Panc1 (cell line): Measurements from ENCODE around the gene TCAF1. TPM values are rescaled to one million over a fixed set of nuclear protein-coding genes. Genes with fewer than 3 reads are reported as not detected.

Experiments used
- ATAC-seq: fragments of 200-7000 bp; cut with Tn5 transposase; 2 replicates; pipeline ENCODE4 v1.9.1; 2020; ENCODE audit warnings: mild to moderate bottlenecking, moderate library complexity
- BruUV-seq: library from RNA; stranded (reverse); fragments of 400-500 nt; replicated peaks from 2 replicates; lab custom pipeline; 2021; lab: Mats Ljungman, UMichigan
- CTCF ChIA-PET: fragments of 300-600 bp; sonication (Branson Sonifier 250); formaldehyde crosslinking; loops from one replicate; lab custom pipeline; 2022; ENCODE audit warnings: antibody characterized with exemption; lab: Charles Lee
- POLR2A ChIA-PET: fragments of 300-600 bp; sonication (Branson Sonifier 250); formaldehyde crosslinking; loops from one replicate; lab custom pipeline; 2022; ENCODE audit warnings: antibody characterized with exemption; lab: Charles Lee
- DNase-seq: peaks from one replicate; pipeline ENCODE4 v3.0.0-alpha.2; 2010; ENCODE audit warnings: low read depth, low spot score
- H3K27ac ChIP-seq: 2 replicates; pipeline ENCODE4 v1.5.1; 2011; ENCODE audit warnings: mild to moderate bottlenecking, low read length, inconsistent platforms
- H3K27me3 ChIP-seq: fragments of 200-500 bp; sonication (Bioruptor generic); 2 replicates; pipeline ENCODE4 v1.6.0; 2014; ENCODE audit warnings: low read length, inconsistent platforms; ENCODE audit not compliant: control insufficient read depth, insufficient read depth
- H3K36me3 ChIP-seq: fragments of 200-500 bp; sonication (Bioruptor generic); 2 replicates; pipeline ENCODE4 v1.5.1; 2014; ENCODE audit warnings: inconsistent platforms, mild to moderate bottlenecking, low read length, moderate library complexity; ENCODE audit not compliant: control insufficient read depth, insufficient read depth
- H3K4me1 ChIP-seq: 2 replicates; pipeline ENCODE4 v1.5.1; 2011; ENCODE audit warnings: inconsistent platforms, mild to moderate bottlenecking, low read length, moderate library complexity; ENCODE audit not compliant: control insufficient read depth, insufficient read depth
- H3K4me3 ChIP-seq, 2 experiments: 2 replicates each; pipeline ENCODE4 v1.5.1; 2011 to 2012; ENCODE audit warnings: low read depth in 2 of 2, low read length in 2 of 2, mild to moderate bottlenecking in 2 of 2, inconsistent platforms in 1 of 2, moderate library complexity in 1 of 2
- H3K9me3 ChIP-seq: fragments of 200-500 bp; sonication (Bioruptor generic); 2 replicates; pipeline ENCODE4 v1.5.1; 2014; ENCODE audit warnings: low read depth, mild to moderate bottlenecking, inconsistent platforms, low read length, moderate library complexity; ENCODE audit not compliant: control insufficient read depth, insufficient read depth
- POLR2AphosphoS5 ChIP-seq: IDR thresholded peaks from 2 replicates; pipeline ENCODE4 v1.6.1; 2012; ENCODE audit warnings: mild to moderate bottlenecking, low read depth, low read length, moderate library complexity
- SIN3A ChIP-seq: IDR thresholded peaks from 2 replicates; pipeline ENCODE4 v1.6.1; 2012; ENCODE audit warnings: low read depth, mild to moderate bottlenecking, low read length, moderate library complexity, borderline replicate concordance; ENCODE audit not compliant: insufficient read depth
- TCF7L2 ChIP-seq: IDR thresholded peaks from 2 replicates; pipeline ENCODE4 v1.6.1; 2011; ENCODE audit warnings: mild to moderate bottlenecking, low read depth, low read length, inconsistent platforms
- in situ Hi-C: cut with HindIII; loops from 2 replicates; pipeline ENCODE4 v1.10.0; 2016; ENCODE audit warnings: low sequenced_read_pairs, low pct_unique_long_range_greater_than_20kb
- intact Hi-C: fragments of 100-400 bp; cut with micrococcal nuclease; formaldehyde crosslinking; loops from one replicate; pipeline ENCODE4 v1.10.0; 2022; ENCODE audit not compliant: unreplicated experiment
- total RNA-seq: library from RNA; stranded (reverse); gene quantifications from one replicate; pipeline ENCODE4 v1.2.1, GENCODE V29; 2021; ENCODE audit not compliant: unreplicated experiment
- TF ChIP-seq, protein P1 (sequence below), 2 experiments: IDR thresholded peaks; 2 replicates each; pipeline ENCODE4 v1.6.1; 2011 to 2012; ENCODE audit warnings: low read depth in 2 of 2, control low read depth in 1 of 2, low read length in 1 of 2, mild to moderate bottlenecking in 1 of 2, moderate library complexity in 1 of 2; ENCODE audit not compliant: insufficient read depth in 1 of 2
- TF ChIP-seq, protein P2 (sequence below): fragments of 450-650 bp; IDR thresholded peaks from 2 replicates; pipeline ENCODE4 v1.5.1; 2017; ENCODE audit warnings: mild to moderate bottlenecking

Gene TCAF1
- total RNA-seq, 1 experiment from 2014 or later: 35.2 TPM

DNA sequence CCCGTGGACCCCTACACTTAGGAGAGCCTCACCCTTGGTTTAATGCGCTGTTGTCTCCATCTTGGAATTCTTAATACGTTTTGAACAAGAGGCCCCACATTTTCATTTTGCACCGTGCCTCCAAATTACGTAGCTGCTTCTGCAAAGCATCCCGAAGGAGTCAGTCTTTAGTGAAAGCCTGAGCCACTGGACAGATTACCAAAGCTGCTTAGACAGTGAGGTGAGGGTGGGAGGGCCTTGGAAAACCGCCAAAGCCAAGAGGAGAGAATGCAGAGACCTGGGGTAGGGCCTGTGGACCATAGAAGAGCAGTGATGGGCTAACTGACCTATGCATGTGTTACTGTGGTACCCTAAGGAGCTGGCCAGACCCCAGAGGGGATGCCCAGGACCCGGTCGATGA, 4.2 kb upstream of the TCAF1 start:
- Histone ChIP-seq H3K27me3 (peaks cover 5% of the 10 kb centered on the region; the same call in 1 of the 2 replicates), H3K4me3 (no peak overlapping the region), H3K4me1 (peaks cover 3% of the 10 kb centered on the region; the same call in 1 of the 2 replicates), H3K9me3 (no peaks in the 10 kb centered on the region), H3K36me3 (no peaks in the 10 kb centered on the region), H3K27ac (no peak overlapping the region)
- TF ChIP-seq SIN3A: no peak
- DNase-seq (no peak), ATAC-seq (no peak)
- no TSS peak for BruUV-seq
- CTCF ChIA-PET: no interaction called here
- in situ Hi-C loops: no loop called here
- POLR2A ChIA-PET: no interaction called here
- intact Hi-C loops: no loop called here

DNA sequence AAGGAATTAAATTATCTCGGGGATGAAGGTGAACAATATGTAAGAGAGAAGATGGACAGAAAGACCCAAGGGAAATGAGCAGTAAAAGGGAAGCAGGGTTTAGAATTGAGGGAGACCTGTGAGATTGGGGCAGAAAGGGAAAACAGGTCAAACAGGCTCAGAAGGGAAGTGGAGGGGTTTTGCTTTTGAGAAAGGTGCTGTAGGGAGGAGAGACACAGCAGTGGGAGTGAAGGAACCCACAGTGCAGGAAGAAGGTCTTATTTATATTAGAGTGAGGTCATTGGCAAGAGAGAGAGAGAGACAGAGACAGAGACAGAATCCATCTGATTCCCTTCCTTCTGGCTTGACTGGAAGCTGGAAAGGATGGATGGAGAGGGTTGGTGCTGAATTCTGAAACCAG, 3.5 kb upstream of the TCAF1 start:
- DNase-seq (no peak), ATAC-seq (no peak)
- intact Hi-C loops: no loop called here
- Histone ChIP-seq H3K9me3 (no peaks in the 10 kb centered on the region), H3K4me1 (peaks cover 5% of the 10 kb centered on the region; the same call in 1 of the 2 replicates), H3K36me3 (no peaks in the 10 kb centered on the region), H3K27me3 (peaks cover 3% of the 10 kb centered on the region; the same call in 1 of the 2 replicates), H3K4me3 (no peak overlapping the region), H3K27ac (no peak overlapping the region)
- POLR2A ChIA-PET: no interaction called here
- in situ Hi-C loops: no loop called here
- TF ChIP-seq, protein P1, sequence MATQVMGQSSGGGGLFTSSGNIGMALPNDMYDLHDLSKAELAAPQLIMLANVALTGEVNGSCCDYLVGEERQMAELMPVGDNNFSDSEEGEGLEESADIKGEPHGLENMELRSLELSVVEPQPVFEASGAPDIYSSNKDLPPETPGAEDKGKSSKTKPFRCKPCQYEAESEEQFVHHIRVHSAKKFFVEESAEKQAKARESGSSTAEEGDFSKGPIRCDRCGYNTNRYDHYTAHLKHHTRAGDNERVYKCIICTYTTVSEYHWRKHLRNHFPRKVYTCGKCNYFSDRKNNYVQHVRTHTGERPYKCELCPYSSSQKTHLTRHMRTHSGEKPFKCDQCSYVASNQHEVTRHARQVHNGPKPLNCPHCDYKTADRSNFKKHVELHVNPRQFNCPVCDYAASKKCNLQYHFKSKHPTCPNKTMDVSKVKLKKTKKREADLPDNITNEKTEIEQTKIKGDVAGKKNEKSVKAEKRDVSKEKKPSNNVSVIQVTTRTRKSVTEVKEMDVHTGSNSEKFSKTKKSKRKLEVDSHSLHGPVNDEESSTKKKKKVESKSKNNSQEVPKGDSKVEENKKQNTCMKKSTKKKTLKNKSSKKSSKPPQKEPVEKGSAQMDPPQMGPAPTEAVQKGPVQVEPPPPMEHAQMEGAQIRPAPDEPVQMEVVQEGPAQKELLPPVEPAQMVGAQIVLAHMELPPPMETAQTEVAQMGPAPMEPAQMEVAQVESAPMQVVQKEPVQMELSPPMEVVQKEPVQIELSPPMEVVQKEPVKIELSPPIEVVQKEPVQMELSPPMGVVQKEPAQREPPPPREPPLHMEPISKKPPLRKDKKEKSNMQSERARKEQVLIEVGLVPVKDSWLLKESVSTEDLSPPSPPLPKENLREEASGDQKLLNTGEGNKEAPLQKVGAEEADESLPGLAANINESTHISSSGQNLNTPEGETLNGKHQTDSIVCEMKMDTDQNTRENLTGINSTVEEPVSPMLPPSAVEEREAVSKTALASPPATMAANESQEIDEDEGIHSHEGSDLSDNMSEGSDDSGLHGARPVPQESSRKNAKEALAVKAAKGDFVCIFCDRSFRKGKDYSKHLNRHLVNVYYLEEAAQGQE (IDR thresholded peaks at IDR 0.05; ENCODE audit: insufficient read depth in 1 of 2, low read depth in 2 of 2, low read length in 1 of 2): no peak
- TF ChIP-seq, protein P2, sequence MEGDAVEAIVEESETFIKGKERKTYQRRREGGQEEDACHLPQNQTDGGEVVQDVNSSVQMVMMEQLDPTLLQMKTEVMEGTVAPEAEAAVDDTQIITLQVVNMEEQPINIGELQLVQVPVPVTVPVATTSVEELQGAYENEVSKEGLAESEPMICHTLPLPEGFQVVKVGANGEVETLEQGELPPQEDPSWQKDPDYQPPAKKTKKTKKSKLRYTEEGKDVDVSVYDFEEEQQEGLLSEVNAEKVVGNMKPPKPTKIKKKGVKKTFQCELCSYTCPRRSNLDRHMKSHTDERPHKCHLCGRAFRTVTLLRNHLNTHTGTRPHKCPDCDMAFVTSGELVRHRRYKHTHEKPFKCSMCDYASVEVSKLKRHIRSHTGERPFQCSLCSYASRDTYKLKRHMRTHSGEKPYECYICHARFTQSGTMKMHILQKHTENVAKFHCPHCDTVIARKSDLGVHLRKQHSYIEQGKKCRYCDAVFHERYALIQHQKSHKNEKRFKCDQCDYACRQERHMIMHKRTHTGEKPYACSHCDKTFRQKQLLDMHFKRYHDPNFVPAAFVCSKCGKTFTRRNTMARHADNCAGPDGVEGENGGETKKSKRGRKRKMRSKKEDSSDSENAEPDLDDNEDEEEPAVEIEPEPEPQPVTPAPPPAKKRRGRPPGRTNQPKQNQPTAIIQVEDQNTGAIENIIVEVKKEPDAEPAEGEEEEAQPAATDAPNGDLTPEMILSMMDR: no peak
- TF ChIP-seq TCF7L2 (no peak), SIN3A (no peak), POLR2AphosphoS5 (no peak)
- CTCF ChIA-PET: no interaction called here
- BruUV-seq: no TSS peak

DNA sequence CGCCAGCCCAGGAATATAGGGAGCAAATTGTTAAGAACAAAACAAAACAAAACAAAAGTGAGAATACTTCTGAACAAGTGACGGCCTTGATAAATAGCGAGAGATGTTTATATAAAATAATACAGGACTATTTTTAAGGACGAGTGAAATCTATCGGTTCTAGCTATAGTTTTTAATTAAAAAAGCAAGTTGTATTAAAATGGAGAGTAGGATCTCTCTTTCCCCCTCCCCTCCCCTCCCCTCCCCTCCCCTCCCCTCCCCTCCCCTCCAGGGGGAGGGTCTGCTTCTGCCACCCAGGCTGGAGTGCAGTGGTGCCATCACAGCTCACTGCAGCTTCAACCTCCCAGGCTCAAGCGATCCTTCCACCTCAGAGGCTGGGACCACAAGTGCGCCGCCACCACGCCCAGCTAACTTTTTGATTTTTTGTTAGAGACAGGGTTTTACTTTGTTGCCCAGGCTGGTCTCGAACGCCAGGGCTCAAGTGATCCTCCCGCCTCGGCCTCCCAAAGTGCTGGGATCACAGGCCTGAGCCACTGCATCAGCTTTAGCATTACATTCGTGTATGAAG, 440 bp upstream of the TCAF1 start:
- no TSS peak for BruUV-seq
- H3K27me3 ChIP-seq: no peaks in the 10 kb centered on the region
- in situ Hi-C loops (no loop called here), intact Hi-C loops (no loop called here)
- POLR2A ChIA-PET: no interaction called here
- H3K36me3 ChIP-seq: no peaks in the 10 kb centered on the region
- TF ChIP-seq TCF7L2 (no peak), SIN3A (no peak), POLR2AphosphoS5 (no peak)
- TF ChIP-seq, protein P2: no peak
- TF ChIP-seq, protein P1 (IDR thresholded peaks at IDR 0.05; ENCODE audit: insufficient read depth in 1 of 2, low read depth in 2 of 2, low read length in 1 of 2): no peak
- no peak for ATAC-seq
- peaks cover 23% of the 10 kb centered on the region for H3K4me1 ChIP-seq
- H3K27ac ChIP-seq: peak overlapping the region; percentile 95; the same call in 1 of the 2 replicates
- CTCF ChIA-PET: no interaction called here
- no peak for DNase-seq
- H3K4me3 ChIP-seq: peak overlapping the region; percentile 95 to 96
- H3K9me3 ChIP-seq: no peaks in the 10 kb centered on the region
